Measurements from ENCODE around the gene ARHGEF19.
A peak's percentile ranks its signal among the peaks of the same experiment; 100 is the strongest.
"Not testable (repeated sequence)": the region's sequence is repeated elsewhere in the genome, so short reads cannot be mapped to it uniquely, and the experiment has no call there.

Gene ARHGEF19

GRCh38 chr1:16243936-16244649, 31.6 kb upstream of the ARHGEF19 start:
- peak; percentile 74 for DNase-seq

- DNase-seq, result no peak
These were observed 30.8 kb upstream of the ARHGEF19 start for GRCh38 chr1:16243215-16243610.

GRCh38 chr1:16242556-16243214, 30.2 kb upstream of the ARHGEF19 start:
- DNase-seq, result no peak

- DNase-seq, result no peak
These were observed 28.8 kb upstream of the ARHGEF19 start for GRCh38 chr1:16241221-16241708.

GRCh38 chr1:16239972-16240491, 27.6 kb upstream of the ARHGEF19 start:
- DNase-seq, result no peak

- DNase-seq, result no peak
These were observed 24.9 kb upstream of the ARHGEF19 start for GRCh38 chr1:16237343-16237830.

GRCh38 chr1:16236511-16237342, 24.3 kb upstream of the ARHGEF19 start, which contains the start of gene CPLANE2:
TSS of gene CPLANE2 (minus strand) at chr1:16237183. CDS start at chr1:16236742, 441 bp downstream.
- peak; percentile 95 for DNase-seq

GRCh38 chr1:16235944-16236510, 23.6 kb upstream of the ARHGEF19 start:
- peak; percentile 36 for DNase-seq

GRCh38 chr1:16235347-16235746, 22.9 kb upstream of the ARHGEF19 start:
- DNase-seq, result no peak

- DNase-seq, result no peak
These were observed 21.0 kb upstream of the ARHGEF19 start for GRCh38 chr1:16233431-16233830.

GRCh38 chr1:16232316-16232710, 19.9 kb upstream of the ARHGEF19 start:
- DNase-seq, result no peak

GRCh38 chr1:16231331-16232315, 19.2 kb upstream of the ARHGEF19 start:
- DNase-seq, result no peak

- no peak for DNase-seq
These were observed 18.3 kb upstream of the ARHGEF19 start for GRCh38 chr1:16230744-16231143.

GRCh38 chr1:16229976-16230740, 17.7 kb upstream of the ARHGEF19 start:
- DNase-seq, result no peak

- DNase-seq, result no peak
These were observed 14.2 kb upstream of the ARHGEF19 start for GRCh38 chr1:16226490-16227179.

- DNase-seq, result no peak
These were observed 13.7 kb upstream of the ARHGEF19 start for GRCh38 chr1:16226129-16226489.

- DNase-seq, result no peak
These were observed 12.0 kb upstream of the ARHGEF19 start for GRCh38 chr1:16224472-16224871.

- not testable (repeated sequence) for DNase-seq
These were observed 10.3 kb upstream of the ARHGEF19 start for GRCh38 chr1:16222716-16223115.

GRCh38 chr1:16221499-16221898, 9.0 kb upstream of the ARHGEF19 start:
- no peak for DNase-seq

- DNase-seq, result no peak
These were observed 7.6 kb upstream of the ARHGEF19 start for GRCh38 chr1:16219968-16220500.

Measured in activated T-cell treated with anti-CD3 and anti-CD28 coated beads for 4 hours (primary cell).